Ovary (tissue), 9 donors: ENCODE results near the gene TSEN34. TPM values are rescaled to one million over a fixed set of nuclear protein-coding genes. Genes with fewer than 3 reads are reported as not detected.
A peak's percentile ranks its signal among the peaks of the same experiment; 100 is the strongest.

ENCODE experiments used
- DNase-seq, 5 donors: peaks; one replicate each; pipeline ENCODE4 v3.0.0-alpha.2; 2019 to 2020
- H3K27ac ChIP-seq, 2 donors: fragments of 200-600 bp; one replicate each; pipeline versions ENCODE4 v1.5.1 to v1.8.0; 2019 to 2022
- H3K27me3 ChIP-seq: fragments of 200-600 bp; one replicate; pipeline ENCODE4 v1.8.0; 2022
- H3K36me3 ChIP-seq: fragments of 200-600 bp; sonication (generic); one replicate; pipeline ENCODE4 v1.5.1; 2019
- H3K4me1 ChIP-seq: one replicate; pipeline ENCODE4 v1.8.1; 2013; ENCODE audit warnings: mild to moderate bottlenecking, moderate library complexity; ENCODE audit not compliant: insufficient read depth
- H3K4me3 ChIP-seq: fragments of 200-600 bp; sonication (generic); one replicate; pipeline ENCODE4 v1.5.1; 2017
- H3K9me3 ChIP-seq, 2 donors: fragments of 200-600 bp in 1 of 2; sonication (generic) in 1 of 2; one replicate each; pipeline versions ENCODE4 v1.5.1 to v1.8.1; 2013 to 2019; ENCODE audit warnings: mild to moderate bottlenecking in 1 of 2, moderate library complexity in 1 of 2
- CTCF ChIP-seq, 3 donors: fragments of 450-650 bp in 2 of 3; fragments of 200-600 bp in 1 of 3; IDR thresholded peaks; one replicate each; pipeline versions ENCODE4 v1.5.1 to v1.8.0; 2016 to 2022; ENCODE audit warnings: antibody characterized with exemption in 3 of 3, mild to moderate bottlenecking in 1 of 3
- EP300 ChIP-seq: sonication (generic); formaldehyde crosslinking; IDR thresholded peaks from one replicate; pipeline ENCODE4 v1.6.1; 2017; ENCODE audit warnings: antibody characterized with exemption
- POLR2A ChIP-seq: fragments of 450-650 bp; IDR thresholded peaks from one replicate; pipeline ENCODE4 v1.6.1; 2017; ENCODE audit warnings: antibody characterized with exemption, mild to moderate bottlenecking, moderate library complexity
- WGBS, 3 donors: extraction: QIAGEN DNeasy Blood & Tissue Kit in 1 of 3; methylation state at CpG; one replicate each; pipeline versions ENCODE4 v1.1.5 to v1.1.7; 2013 to 2017; 5-methylcytosine and 5-hydroxymethylcytosine counted together
- intact Hi-C, 4 donors: fragments of 100-400 bp; cut with DNase I; formaldehyde crosslinking; loops; one replicate each; pipeline versions ENCODE4 v1.11.0 to v1.15.1; 2022 to 2023
- polyA plus RNA-seq, 2 donors: library from polyadenylated mRNA; stranded (reverse); fragments of 200-250 nt in 1 of 2; fragments of 350-450 nt in 1 of 2; fragmentation: Illumina TruSeq in 1 of 2; extraction: RNeasy Lipid Tissue Mini Kit (QIAGEN cat#74804) in 1 of 2; gene quantifications; one replicate each; pipeline ENCODE4 v1.2.3, GENCODE V29; 2013 to 2014
- total RNA-seq, 7 donors: library from RNA; depleted of rRNA in 2 of 7; stranded (reverse); fragments of >200 nt in 2 of 7; fragmentation: NEBNext Ultra II Directional in 3 of 7; extraction: Animal tissue kit (Norgen Biotek cat#: 25700) in 3 of 7; gene quantifications; one replicate each; pipeline versions ENCODE4 v1.1.0 to v1.2.4, GENCODE V29; 2016 to 2023
- donor health status: DM: no; HTN: no; CAD: no; lungs with moderate emphysema.
- donor health status: DM: no; HTN: no; CAD: no.
- donor health status: Bipolar disorder and iron deficiency.
- donor health status: DM: yes; HTN: yes; CAD: no.
- donor health status: DM: no; HTN: no; CAD: no.
- donor health status: DM: yes; HTN: yes; CAD: no.

Gene TSEN34
- total and polyA plus RNA-seq, 9 donors = 12.5 to 98.8 (median 56.2) TPM

- Histone ChIP-seq H3K4me1 (peaks cover 6% of the 10 kb centered on the region), H3K27me3 (no peaks in the 10 kb centered on the region), H3K4me3 (peak overlapping the region; percentile 80), H3K9me3 (no peaks in the 10 kb centered on the region), H3K27ac (peak overlapping the region; percentile 82 to 100), H3K36me3 (no peaks in the 10 kb centered on the region)
- intact Hi-C loops = no loop called here
- DNase-seq = peak in 1 of 5 donors; percentile 49
- TF ChIP-seq EP300 = no peak
- TF ChIP-seq POLR2A = no peak
- no peak for TF ChIP-seq CTCF (IDR thresholded peaks at IDR 0.05)
- WGBS, 3 donors = 20 to 22% (median 22%) methylated on average over 12 of the region's 12 CpGs
Observed at GRCh38 chr19:54188215-54188871, 2.8 kb upstream of the TSEN34 start.

- Histone ChIP-seq H3K36me3 (no peaks in the 10 kb centered on the region), H3K27me3 (no peaks in the 10 kb centered on the region), H3K4me3 (peak within 1 kb of the TSS; percentile 80), H3K9me3 (no peaks in the 10 kb centered on the region), H3K27ac (peak within 1 kb of the TSS; percentile 96 to 100), H3K4me1 (peaks cover 6% of the 10 kb centered on the region)
- WGBS, 3 donors = 0 to 1% (median 0%) methylated on average over 27 to 64 of the region's 64 CpGs
- intact Hi-C loops = loop anchor here in 1 of 4 donors (1.0 kb wide), 1 partner anchor 20 kb away; no protein-coding TSS in a partner anchor
- TF ChIP-seq EP300 (no peak), CTCF (IDR thresholded peaks at IDR 0.05) (peak; percentile 12 to 61 (median 60)), POLR2A (peak; percentile 73)
- DNase-seq = no peak
Observed at GRCh38 chr19:54189145-54189734, 1.9 kb upstream of the TSEN34 start, which contains the start of gene MBOAT7. TSS of gene MBOAT7 (minus strand) at chr19:54189580. CDS start at chr19:54188508, 1,072 bp downstream.

- Histone ChIP-seq H3K4me3 (peak overlapping the region; percentile 80), H3K36me3 (no peaks in the 10 kb centered on the region), H3K9me3 (no peaks in the 10 kb centered on the region), H3K27ac (peak overlapping the region; percentile 96 to 100), H3K27me3 (no peaks in the 10 kb centered on the region), H3K4me1 (peaks cover 6% of the 10 kb centered on the region)
- WGBS, 3 donors = 0 to 1% (median 0%) methylated on average over 50 to 65 of the region's 65 CpGs
- TF ChIP-seq POLR2A (peak; percentile 95), CTCF (IDR thresholded peaks at IDR 0.05) (peak in 1 of 3 donors; percentile 4), EP300 (peak; percentile 43)
- intact Hi-C loops = loop anchor here in 1 of 4 donors (1.0 kb wide), 1 partner anchor 19 kb away; no protein-coding TSS in a partner anchor
- DNase-seq = peak; percentile 100
Observed at GRCh38 chr19:54189735-54190502, 1.2 kb upstream of the TSEN34 start.

- 0 to 1% (median 1%) methylated on average over 43 to 56 of the region's 56 CpGs for WGBS, 3 donors
- Histone ChIP-seq H3K36me3 (no peaks in the 10 kb centered on the region), H3K4me1 (peaks cover 6% of the 10 kb centered on the region), H3K27ac (peak overlapping the region; percentile 96 to 100), H3K27me3 (no peaks in the 10 kb centered on the region), H3K4me3 (peak overlapping the region; percentile 66), H3K9me3 (no peaks in the 10 kb centered on the region)
- peak; percentile 100 for DNase-seq
- intact Hi-C loops = no loop called here
- TF ChIP-seq EP300 (peak; percentile 24), CTCF (IDR thresholded peaks at IDR 0.05) (no peak)
Observed at GRCh38 chr19:54190503-54191010, 551 bp upstream of the TSEN34 start.
